ENCODE results near the gene GLB1L2.

GLB1L2 gene

GRCh38 chr11:134379241-134379640, 47.5 kb downstream of the GLB1L2 start:
- no peak for DNase-seq (ENCODE audit: low spot score)
- TF ChIP-seq CTCF (IDR thresholded peaks at IDR 0.05; ENCODE audit: extremely low read depth, missing control alignments): no peak

DNA sequence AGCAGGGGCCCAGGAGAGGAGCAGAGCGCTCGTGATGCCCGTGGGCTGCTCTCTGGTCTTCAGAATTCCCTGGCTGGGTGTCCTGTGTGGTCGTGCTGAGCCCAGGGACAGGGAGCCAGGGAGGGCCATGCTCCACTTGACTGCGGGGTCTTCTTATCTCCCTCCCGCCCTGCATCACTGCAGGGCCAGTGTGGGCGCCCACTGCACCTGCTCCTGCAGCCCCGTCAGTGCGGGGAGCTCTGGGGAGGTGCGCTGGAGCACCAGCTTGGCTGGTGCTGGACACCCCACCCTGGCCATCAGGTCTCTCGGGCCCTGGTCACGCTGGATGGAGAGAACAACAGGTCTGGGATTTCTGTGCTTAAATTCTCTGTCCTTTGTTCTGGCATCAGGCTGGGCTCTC, 48.4 kb downstream of the GLB1L2 start:
- TF ChIP-seq CTCF (IDR thresholded peaks at IDR 0.05; ENCODE audit: extremely low read depth, missing control alignments): no peak
- no peak for DNase-seq (ENCODE audit: low spot score)

- no peak for TF ChIP-seq CTCF (IDR thresholded peaks at IDR 0.05; ENCODE audit: extremely low read depth, missing control alignments)
Measured at GRCh38 chr11:134380785-134381184, 49.0 kb downstream of the GLB1L2 start.

DNA sequence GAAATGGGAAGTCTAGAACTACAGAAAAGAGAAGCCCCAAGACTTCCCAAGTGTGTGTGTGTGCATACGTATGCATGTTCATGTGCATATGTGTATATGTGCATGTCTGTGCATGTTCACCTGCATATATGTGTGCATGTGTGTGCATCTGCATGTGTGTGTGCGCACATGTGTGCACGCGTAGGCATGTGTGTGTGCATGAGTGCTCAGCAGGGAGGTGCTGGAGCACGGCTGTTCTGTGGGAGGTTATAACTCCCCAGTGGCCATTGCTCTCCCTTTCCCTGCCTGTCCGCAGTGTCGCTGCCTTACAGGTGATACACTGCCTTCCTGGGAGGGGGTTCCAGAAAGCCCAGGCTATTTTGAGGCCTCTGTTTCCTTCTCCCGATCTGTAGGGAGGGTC, 50.5 kb downstream of the GLB1L2 start:
- TF ChIP-seq CTCF (IDR thresholded peaks at IDR 0.05; ENCODE audit: extremely low read depth, missing control alignments): no peak
- DNase-seq (ENCODE audit: low spot score): no peak

More at GRCh38 chr11:134380785-134381184, 49.0 kb downstream of the GLB1L2 start:
- no peak for DNase-seq (ENCODE audit: low spot score)

DNA sequence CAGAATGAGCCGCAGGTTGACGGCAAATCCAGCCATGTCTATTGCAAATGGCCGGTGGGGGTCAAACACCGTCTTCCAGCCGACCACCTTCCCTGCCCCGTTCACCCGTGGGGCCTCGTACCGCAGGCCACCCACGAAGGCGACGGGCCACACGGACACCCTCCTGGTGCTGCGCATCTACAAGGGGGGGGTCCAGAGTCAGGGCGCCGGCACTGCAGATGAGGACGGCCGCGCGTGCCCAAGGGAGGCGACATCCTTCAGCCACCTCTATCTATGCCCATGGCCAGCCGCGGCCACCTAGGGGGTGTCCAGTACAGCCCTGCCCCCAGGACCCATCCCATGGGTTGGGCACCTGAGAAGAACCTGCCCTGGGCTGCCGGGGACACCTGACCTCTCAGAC, 51.0 kb downstream of the GLB1L2 start:
- no peak for DNase-seq (ENCODE audit: low spot score)
- TF ChIP-seq CTCF (IDR thresholded peaks at IDR 0.05; ENCODE audit: extremely low read depth, missing control alignments): no peak

DNA sequence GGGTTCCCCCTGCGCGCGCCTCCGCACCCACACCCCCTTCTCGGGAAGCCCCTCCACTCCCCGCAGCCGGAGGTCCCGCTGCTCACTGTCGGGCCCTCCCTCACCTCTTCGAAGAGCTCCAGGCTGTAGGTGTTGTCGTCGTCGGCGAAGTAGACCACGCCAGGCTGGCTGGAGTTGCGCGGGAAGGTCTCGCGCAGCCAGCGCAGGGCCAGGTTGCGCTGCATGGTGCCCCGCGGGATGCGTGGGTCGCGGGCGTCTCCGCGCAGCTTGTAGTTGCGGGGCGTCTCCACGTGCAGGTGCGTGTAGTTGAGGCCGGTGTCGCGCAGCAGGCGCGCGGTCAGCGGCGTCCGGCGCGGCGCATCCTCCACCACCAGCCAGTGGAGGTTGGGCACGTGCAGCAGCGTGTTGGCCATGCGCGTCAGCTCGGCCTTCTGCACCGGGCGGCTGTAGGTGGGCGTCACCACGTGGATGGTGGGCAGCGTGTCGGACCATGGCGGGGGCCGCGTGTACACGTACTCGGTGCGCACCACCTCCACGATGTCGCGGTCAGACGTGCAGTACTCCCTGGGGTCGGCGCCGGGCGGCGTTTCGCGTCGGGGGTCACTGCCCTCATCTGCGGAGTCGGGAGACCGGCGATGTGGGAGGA, 51.9 kb downstream of the GLB1L2 start:
- no peak for TF ChIP-seq CTCF (IDR thresholded peaks at IDR 0.05; ENCODE audit: extremely low read depth, missing control alignments)
- DNase-seq (ENCODE audit: low spot score): no peak

- no peak for DNase-seq (ENCODE audit: low spot score)
- no peak for TF ChIP-seq CTCF (IDR thresholded peaks at IDR 0.05; ENCODE audit: extremely low read depth, missing control alignments)
Measured at GRCh38 chr11:134384406-134384805, 52.6 kb downstream of the GLB1L2 start.
